Measurements from ENCODE around the gene SLC23A2. TPM values are rescaled to one million over a fixed set of nuclear protein-coding genes. Genes with fewer than 3 reads are reported as not detected.

Gene SLC23A2
- total RNA-seq, 4 donors from 2014 or later, result 2.6 to 3.6 (median 3.1) TPM

DNA sequence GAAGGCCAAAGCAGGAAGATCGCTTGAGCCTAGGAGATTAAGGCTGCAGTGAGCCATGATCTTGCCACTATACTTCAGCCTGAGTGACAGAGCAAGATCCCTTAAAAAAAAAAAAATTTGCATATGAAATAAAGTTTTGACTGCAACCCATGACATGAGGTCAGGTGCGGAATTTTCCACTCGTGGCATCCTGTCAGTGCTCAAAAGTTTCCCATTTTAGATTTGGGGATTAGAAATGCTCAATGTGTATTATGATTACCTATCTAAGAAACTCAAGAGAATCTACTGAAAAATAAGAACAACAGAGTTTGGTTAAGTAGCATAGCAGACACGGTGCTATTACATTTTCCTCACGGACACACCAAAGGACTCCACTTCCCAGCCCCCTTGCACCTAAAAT, 11.7 kb downstream of the SLC23A2 start:
- no peak for ATAC-seq
- DNase-seq, result no peak
- Histone ChIP-seq H3K9me3 (no peaks in the 10 kb centered on the region), H3K36me3 (no peaks in the 10 kb centered on the region), H3K27ac (no peak overlapping the region), H3K4me3 (no peak overlapping the region), H3K4me1 (no peaks in the 10 kb centered on the region), H3K27me3 (no peaks in the 10 kb centered on the region)
- TF ChIP-seq, protein P1, sequence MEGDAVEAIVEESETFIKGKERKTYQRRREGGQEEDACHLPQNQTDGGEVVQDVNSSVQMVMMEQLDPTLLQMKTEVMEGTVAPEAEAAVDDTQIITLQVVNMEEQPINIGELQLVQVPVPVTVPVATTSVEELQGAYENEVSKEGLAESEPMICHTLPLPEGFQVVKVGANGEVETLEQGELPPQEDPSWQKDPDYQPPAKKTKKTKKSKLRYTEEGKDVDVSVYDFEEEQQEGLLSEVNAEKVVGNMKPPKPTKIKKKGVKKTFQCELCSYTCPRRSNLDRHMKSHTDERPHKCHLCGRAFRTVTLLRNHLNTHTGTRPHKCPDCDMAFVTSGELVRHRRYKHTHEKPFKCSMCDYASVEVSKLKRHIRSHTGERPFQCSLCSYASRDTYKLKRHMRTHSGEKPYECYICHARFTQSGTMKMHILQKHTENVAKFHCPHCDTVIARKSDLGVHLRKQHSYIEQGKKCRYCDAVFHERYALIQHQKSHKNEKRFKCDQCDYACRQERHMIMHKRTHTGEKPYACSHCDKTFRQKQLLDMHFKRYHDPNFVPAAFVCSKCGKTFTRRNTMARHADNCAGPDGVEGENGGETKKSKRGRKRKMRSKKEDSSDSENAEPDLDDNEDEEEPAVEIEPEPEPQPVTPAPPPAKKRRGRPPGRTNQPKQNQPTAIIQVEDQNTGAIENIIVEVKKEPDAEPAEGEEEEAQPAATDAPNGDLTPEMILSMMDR (IDR thresholded peaks at IDR 0.05 in 4 of 5, conservative IDR thresholded peaks at IDR 0.05 in 1 of 5), result no peak
- TF ChIP-seq POLR2A (IDR thresholded peaks at IDR 0.05), result no peak
- intact Hi-C loops (cut with DNase I; ENCODE audit: low total_unique reads) (no loop called here), in situ Hi-C loops (cut with MboI; ENCODE audit: low sequenced_read_pairs in 4 of 4) (no loop called here)

DNA sequence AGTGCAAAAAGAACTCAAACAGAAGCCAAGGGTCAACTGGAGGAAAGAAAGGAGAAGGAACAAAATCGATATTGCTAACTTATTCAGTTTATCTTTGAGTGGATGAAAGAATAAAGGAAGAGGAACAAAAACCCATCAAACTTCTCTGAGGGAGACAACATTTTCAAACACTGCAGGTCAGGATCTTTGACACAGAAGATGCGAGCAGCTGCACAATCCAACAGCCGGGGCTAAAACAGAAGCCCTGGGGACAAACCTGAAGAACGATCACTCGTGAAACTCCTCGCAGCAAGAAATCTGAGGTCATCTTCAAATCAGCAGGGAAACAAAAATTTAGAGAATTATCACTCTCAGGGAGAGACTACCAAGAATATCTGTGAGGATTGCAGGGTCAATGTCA, 14.2 kb downstream of the SLC23A2 start:
- H3K4me3 ChIP-seq, result no peak overlapping the region
- intact Hi-C loops (cut with DNase I; ENCODE audit: low total_unique reads), result no loop called here
- ATAC-seq (no peak), DNase-seq (no peak)
- H3K9me3 ChIP-seq, result no peaks in the 10 kb centered on the region
- no peak overlapping the region for H3K27ac ChIP-seq
- H3K4me1 ChIP-seq, result no peaks in the 10 kb centered on the region
- H3K27me3 ChIP-seq, result no peaks in the 10 kb centered on the region
- TF ChIP-seq, protein P1 (IDR thresholded peaks at IDR 0.05 in 4 of 5, conservative IDR thresholded peaks at IDR 0.05 in 1 of 5), result no peak
- TF ChIP-seq POLR2A (IDR thresholded peaks at IDR 0.05), result no peak
- H3K36me3 ChIP-seq, result no peaks in the 10 kb centered on the region
- in situ Hi-C loops (cut with MboI; ENCODE audit: low sequenced_read_pairs in 4 of 4), result no loop called here

DNA sequence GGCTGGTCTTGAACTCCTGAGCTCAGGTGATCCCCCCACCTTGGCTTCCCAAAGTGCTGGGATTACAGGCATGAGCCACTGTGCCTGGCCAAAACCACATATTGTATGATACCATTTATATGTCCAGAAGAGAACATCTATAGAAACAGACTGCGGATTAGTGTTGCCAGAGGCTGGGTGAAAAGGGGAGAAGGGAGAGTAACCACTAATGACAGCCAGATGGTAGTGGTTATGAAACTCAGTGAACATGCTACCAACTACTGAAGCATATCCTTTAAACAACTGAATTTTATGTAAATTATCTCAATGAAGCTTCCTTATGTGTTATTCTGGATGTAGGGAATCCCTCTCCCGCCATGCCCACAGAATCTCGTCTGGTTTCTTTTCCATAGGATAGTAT, 15.7 kb downstream of the SLC23A2 start:
- intact Hi-C loops (cut with DNase I; ENCODE audit: low total_unique reads) (no loop called here), in situ Hi-C loops (cut with MboI; ENCODE audit: low sequenced_read_pairs in 4 of 4) (no loop called here)
- TF ChIP-seq POLR2A (IDR thresholded peaks at IDR 0.05), result no peak
- TF ChIP-seq, protein P1 (IDR thresholded peaks at IDR 0.05 in 4 of 5, conservative IDR thresholded peaks at IDR 0.05 in 1 of 5), result no peak
- Histone ChIP-seq H3K9me3 (no peaks in the 10 kb centered on the region), H3K27me3 (no peaks in the 10 kb centered on the region), H3K27ac (no peak overlapping the region), H3K4me1 (no peaks in the 10 kb centered on the region), H3K4me3 (no peak overlapping the region), H3K36me3 (no peaks in the 10 kb centered on the region)
- ATAC-seq (no peak), DNase-seq (no peak)

DNA sequence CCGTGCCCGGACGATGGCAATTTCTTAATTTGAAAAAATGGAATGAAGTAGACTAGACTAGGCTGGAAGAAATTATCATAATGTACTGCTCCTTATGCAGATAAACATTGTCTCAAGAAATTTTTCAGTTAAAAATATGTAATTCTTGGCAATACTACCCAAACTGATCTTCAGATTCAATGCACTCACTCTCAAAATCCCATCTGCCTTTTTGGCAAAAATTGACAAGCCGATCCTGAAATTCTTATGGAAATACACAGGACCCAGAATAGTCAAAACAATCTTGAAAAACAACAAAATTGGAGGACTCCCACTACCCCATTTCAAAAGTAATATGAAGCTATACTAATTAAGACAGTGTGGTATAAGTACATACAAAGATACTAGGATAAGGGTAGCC, 19.0 kb downstream of the SLC23A2 start:
- in situ Hi-C loops (cut with MboI; ENCODE audit: low sequenced_read_pairs in 4 of 4), result no loop called here
- H3K36me3 ChIP-seq, result no peaks in the 10 kb centered on the region
- no peak overlapping the region for H3K4me3 ChIP-seq
- TF ChIP-seq, protein P1 (IDR thresholded peaks at IDR 0.05 in 4 of 5, conservative IDR thresholded peaks at IDR 0.05 in 1 of 5), result no peak
- TF ChIP-seq POLR2A (IDR thresholded peaks at IDR 0.05), result no peak
- no peak for DNase-seq
- H3K9me3 ChIP-seq, result no peaks in the 10 kb centered on the region
- intact Hi-C loops (cut with DNase I; ENCODE audit: low total_unique reads), result no loop called here
- no peaks in the 10 kb centered on the region for H3K4me1 ChIP-seq
- ATAC-seq, result no peak
- no peak overlapping the region for H3K27ac ChIP-seq
- no peaks in the 10 kb centered on the region for H3K27me3 ChIP-seq

DNA sequence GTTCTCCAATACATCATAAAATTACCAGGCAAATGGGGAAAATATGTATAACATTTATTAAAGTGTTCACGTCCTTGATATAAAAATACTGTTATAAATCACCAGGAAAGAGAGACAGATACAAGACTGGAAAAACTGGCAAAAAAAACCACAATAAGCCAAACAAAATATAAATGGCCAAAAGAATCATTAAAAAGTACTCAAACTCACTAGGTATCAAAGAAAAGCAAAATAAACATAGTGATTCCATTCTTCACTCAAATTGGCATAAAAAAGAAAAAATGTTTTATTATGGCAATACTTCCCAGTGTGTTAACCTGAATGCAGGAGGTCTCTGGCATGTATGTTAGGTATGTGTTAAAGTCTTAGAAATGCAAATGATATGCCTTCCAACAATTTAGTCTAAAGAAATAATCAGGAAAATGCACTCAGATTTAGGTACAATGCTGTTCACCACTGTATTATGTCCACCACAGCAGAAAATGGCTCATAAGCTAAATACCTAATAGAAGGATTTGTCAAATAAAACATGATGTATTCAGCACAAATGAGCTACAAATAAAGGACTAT, 21.4 kb downstream of the SLC23A2 start:
- in situ Hi-C loops (cut with MboI; ENCODE audit: low sequenced_read_pairs in 4 of 4) (no loop called here), intact Hi-C loops (cut with DNase I; ENCODE audit: low total_unique reads) (no loop called here)
- Histone ChIP-seq H3K4me1 (no peaks in the 10 kb centered on the region), H3K27me3 (no peaks in the 10 kb centered on the region), H3K9me3 (no peaks in the 10 kb centered on the region), H3K27ac (no peak overlapping the region), H3K4me3 (no peak overlapping the region), H3K36me3 (no peaks in the 10 kb centered on the region)
- ATAC-seq (no peak), DNase-seq (no peak)
- no peak for TF ChIP-seq POLR2A (IDR thresholded peaks at IDR 0.05)
- TF ChIP-seq, protein P1 (IDR thresholded peaks at IDR 0.05 in 4 of 5, conservative IDR thresholded peaks at IDR 0.05 in 1 of 5), result no peak
